ENCODE data around the gene CELF4.

DNA sequence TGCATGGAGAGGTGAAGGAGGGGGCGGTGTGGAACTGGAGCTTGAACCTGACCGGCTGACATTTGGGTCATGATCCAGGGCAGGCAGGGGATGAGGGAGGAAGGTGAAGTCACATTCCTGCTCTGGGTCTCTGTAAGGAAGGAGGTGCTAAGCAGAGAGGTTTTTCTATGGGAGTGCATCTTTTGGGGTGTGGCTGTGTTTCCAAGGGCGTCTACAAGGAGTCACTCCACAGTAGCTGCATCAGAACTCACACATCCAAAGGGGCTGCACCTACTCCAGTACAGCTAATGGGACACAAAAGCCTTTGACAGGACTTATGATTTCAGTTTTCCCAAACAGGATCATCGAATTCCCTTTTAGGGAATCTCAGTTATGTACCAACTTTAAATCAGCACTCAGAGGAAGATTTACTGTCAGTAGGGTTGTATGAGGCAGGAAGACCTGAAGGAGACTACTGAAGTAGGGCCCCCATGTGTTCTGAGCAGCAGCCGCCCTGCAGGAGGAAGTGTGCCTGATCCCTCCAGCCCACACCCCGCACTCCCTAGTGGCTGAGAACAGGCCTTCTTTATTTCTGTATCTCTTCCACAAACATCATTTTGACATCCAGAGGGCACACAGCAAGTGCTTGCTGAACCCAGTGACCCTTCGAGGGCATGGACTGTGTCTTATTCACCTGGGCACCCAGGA lies 137.2 kb downstream of the CELF4 start:
- TF ChIP-seq, protein P1, sequence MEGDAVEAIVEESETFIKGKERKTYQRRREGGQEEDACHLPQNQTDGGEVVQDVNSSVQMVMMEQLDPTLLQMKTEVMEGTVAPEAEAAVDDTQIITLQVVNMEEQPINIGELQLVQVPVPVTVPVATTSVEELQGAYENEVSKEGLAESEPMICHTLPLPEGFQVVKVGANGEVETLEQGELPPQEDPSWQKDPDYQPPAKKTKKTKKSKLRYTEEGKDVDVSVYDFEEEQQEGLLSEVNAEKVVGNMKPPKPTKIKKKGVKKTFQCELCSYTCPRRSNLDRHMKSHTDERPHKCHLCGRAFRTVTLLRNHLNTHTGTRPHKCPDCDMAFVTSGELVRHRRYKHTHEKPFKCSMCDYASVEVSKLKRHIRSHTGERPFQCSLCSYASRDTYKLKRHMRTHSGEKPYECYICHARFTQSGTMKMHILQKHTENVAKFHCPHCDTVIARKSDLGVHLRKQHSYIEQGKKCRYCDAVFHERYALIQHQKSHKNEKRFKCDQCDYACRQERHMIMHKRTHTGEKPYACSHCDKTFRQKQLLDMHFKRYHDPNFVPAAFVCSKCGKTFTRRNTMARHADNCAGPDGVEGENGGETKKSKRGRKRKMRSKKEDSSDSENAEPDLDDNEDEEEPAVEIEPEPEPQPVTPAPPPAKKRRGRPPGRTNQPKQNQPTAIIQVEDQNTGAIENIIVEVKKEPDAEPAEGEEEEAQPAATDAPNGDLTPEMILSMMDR (IDR thresholded peaks at IDR 0.05): no peak
- no peak for TF ChIP-seq POLR2AphosphoS5 (IDR thresholded peaks at IDR 0.05)
- TF ChIP-seq POLR2A (IDR thresholded peaks at IDR 0.05): no peak

Measured in breast epithelium (tissue), 3 donors.